Panc1 (cell line): Measurements from ENCODE around the gene P2RX3.

ENCODE experiments used
- CTCF ChIP-seq: fragments of 450-650 bp; IDR thresholded peaks from 2 replicates; pipeline ENCODE4 v1.5.1; 2017; ENCODE audit warnings: mild to moderate bottlenecking
- POLR2AphosphoS5 ChIP-seq: IDR thresholded peaks from 2 replicates; pipeline ENCODE4 v1.6.1; 2012; ENCODE audit warnings: mild to moderate bottlenecking, low read depth, low read length, moderate library complexity
- SIN3A ChIP-seq: IDR thresholded peaks from 2 replicates; pipeline ENCODE4 v1.6.1; 2012; ENCODE audit warnings: low read depth, mild to moderate bottlenecking, low read length, moderate library complexity, borderline replicate concordance; ENCODE audit not compliant: insufficient read depth

DNA sequence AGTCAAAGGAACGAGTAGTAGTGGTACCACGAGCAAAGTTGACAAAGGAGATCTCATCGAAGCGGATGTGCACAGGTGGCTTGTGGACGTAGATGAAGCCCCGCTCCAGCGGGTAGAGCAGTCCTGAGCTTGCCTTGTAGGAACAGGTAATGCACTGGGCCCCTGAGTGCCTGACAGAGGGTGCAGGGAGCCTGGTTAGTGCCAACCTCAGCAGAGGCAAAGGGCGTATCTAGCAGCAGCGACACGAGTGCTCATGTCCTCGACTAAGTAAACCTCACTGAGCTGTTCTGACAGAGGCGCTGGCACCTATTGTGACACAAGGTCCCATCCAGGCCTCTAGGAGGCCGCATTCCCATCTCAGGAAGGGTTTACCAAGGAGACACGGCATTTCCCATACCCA, 6.4 kb upstream of the P2RX3 start:
- TF ChIP-seq CTCF (no peak), POLR2AphosphoS5 (no peak), SIN3A (no peak)
